Neural cell (in vitro differentiated cells): ENCODE measurements around the gene SULF2. TPM values are rescaled to one million over a fixed set of nuclear protein-coding genes. Genes with fewer than 3 reads are reported as not detected.

ENCODE experiments used
- H2AFZ ChIP-seq: fragments of 200-600, 300-800 bp; sonication (generic), shearing (Covaris generic); 2 replicates; pipeline ENCODE4 v1.6.0; 2014; ENCODE audit warnings: low read depth, mild to moderate bottlenecking, antibody characterized with exemption, low read length, moderate library complexity
- H3F3A ChIP-seq: fragments of 200-600 bp; shearing (Covaris generic); 2 replicates; pipeline ENCODE4 v1.6.1; 2016; ENCODE audit warnings: mild to moderate bottlenecking, moderate library complexity, mixed read lengths, antibody characterized with exemption, low read length; ENCODE audit not compliant: insufficient read depth, poor library complexity, severe bottlenecking
- H3K27ac ChIP-seq: fragments of 200-600, 300-800 bp; sonication (generic), shearing (Covaris generic); 2 replicates; pipeline ENCODE4 v1.5.1; 2014; ENCODE audit warnings: mild to moderate bottlenecking, low read length, moderate library complexity
- H3K27me3 ChIP-seq: fragments of 300-800, 200-600 bp; sonication (generic), shearing (Covaris generic); 2 replicates; pipeline ENCODE4 v1.6.0; 2014; ENCODE audit warnings: mild to moderate bottlenecking, low read depth, low read length, moderate library complexity; ENCODE audit not compliant: insufficient read depth
- H3K36me3 ChIP-seq: fragments of 300-800, 200-600 bp; sonication (generic), shearing (Covaris generic); 2 replicates; pipeline ENCODE4 v1.5.1; 2014; ENCODE audit warnings: mild to moderate bottlenecking, antibody characterized with exemption, low read length, moderate library complexity; ENCODE audit not compliant: insufficient read depth
- H3K4me2 ChIP-seq: fragments of 300-800, 200-600 bp; sonication (generic), shearing (Covaris generic); 2 replicates; pipeline ENCODE4 v1.6.0; 2014; ENCODE audit warnings: mild to moderate bottlenecking, low read length
- H3K4me3 ChIP-seq: fragments of 300-800, 200-600 bp; sonication (generic), shearing (Covaris generic); 2 replicates; pipeline ENCODE4 v1.5.1; 2014; ENCODE audit warnings: mild to moderate bottlenecking, low read length, moderate library complexity
- H3K79me2 ChIP-seq: fragments of 200-600 bp; shearing (Covaris generic); replicated peaks from 2 replicates; pipeline ENCODE4 v1.6.0; 2014; ENCODE audit warnings: mild to moderate bottlenecking, low read length, moderate library complexity; ENCODE audit not compliant: insufficient read depth
- H3K9ac ChIP-seq: fragments of 300-800, 200-600 bp; sonication (generic), shearing (Covaris generic); 2 replicates; pipeline ENCODE4 v1.6.1; 2016; ENCODE audit warnings: mild to moderate bottlenecking, low read length, mixed read lengths
- H3K9me2 ChIP-seq: fragments of 200-600 bp; shearing (Covaris generic); 2 replicates; pipeline ENCODE4 v1.6.1; 2016; ENCODE audit warnings: mild to moderate bottlenecking, low read length, mixed read lengths; ENCODE audit not compliant: insufficient read depth
- H3K9me3 ChIP-seq: fragments of 200-600, 300-800 bp; sonication (generic), shearing (Covaris generic); 2 replicates; pipeline ENCODE4 v1.6.1; 2016; ENCODE audit warnings: mild to moderate bottlenecking, mixed run types, low read length, moderate library complexity, mixed read lengths
- H4K20me1 ChIP-seq: fragments of 200-600 bp; shearing (Covaris generic); 2 replicates; pipeline ENCODE4 v1.6.1; 2016; ENCODE audit warnings: mild to moderate bottlenecking, mixed run types; ENCODE audit not compliant: insufficient read depth
- EP300 ChIP-seq: fragments of 450-650 bp; conservative IDR thresholded peaks from 2 replicates; pipeline ENCODE4 v1.6.1; 2014; ENCODE audit warnings: antibody characterized with exemption, mild to moderate bottlenecking, moderate library complexity; ENCODE audit not compliant: poor library complexity, severe bottlenecking
- EZH2 ChIP-seq: fragments of 200-600, 300-800 bp; shearing (Covaris generic), sonication (generic); IDR thresholded peaks from 2 replicates; pipeline ENCODE4 v1.6.1; 2014; ENCODE audit warnings: antibody characterized with exemption, low read length, borderline replicate concordance, mild to moderate bottlenecking; ENCODE audit not compliant: insufficient read depth, poor library complexity, severe bottlenecking
- MXI1 ChIP-seq: fragments of 450-650 bp; conservative IDR thresholded peaks from 2 replicates; pipeline ENCODE4 v1.6.1; 2014; ENCODE audit warnings: antibody characterized with exemption, mild to moderate bottlenecking; ENCODE audit not compliant: poor library complexity, severe bottlenecking
- POLR2AphosphoS5 ChIP-seq: IDR thresholded peaks from 2 replicates; pipeline ENCODE4 v1.6.1; 2012
- RAD21 ChIP-seq: fragments of 450-650 bp; conservative IDR thresholded peaks from 2 replicates; pipeline ENCODE4 v1.6.1; 2014; ENCODE audit warnings: antibody characterized with exemption, mild to moderate bottlenecking, moderate library complexity
- SMC3 ChIP-seq: fragments of 450-650 bp; conservative IDR thresholded peaks from 2 replicates; pipeline ENCODE4 v1.6.1; 2014; ENCODE audit warnings: antibody characterized with exemption, mild to moderate bottlenecking, moderate library complexity; ENCODE audit not compliant: poor library complexity
- TAF1 ChIP-seq: IDR thresholded peaks from 2 replicates; pipeline ENCODE4 v1.6.1; 2012; ENCODE audit warnings: low read depth
- polyA plus RNA-seq: library from polyadenylated mRNA; depleted of rRNA; stranded (reverse); fragments of >200 nt; gene quantifications from 2 replicates; pipeline ENCODE4 v1.2.3, GENCODE V29; 2014
- TF ChIP-seq, protein P1 (sequence below): IDR thresholded peaks from 2 replicates; pipeline ENCODE4 v1.6.1; 2012; ENCODE audit warnings: borderline replicate concordance
- TF ChIP-seq, protein P2 (sequence below): fragments of 450-650 bp; IDR thresholded peaks from 2 replicates; pipeline ENCODE4 v1.5.1; 2014; ENCODE audit warnings: antibody characterized with exemption, mild to moderate bottlenecking, moderate library complexity; ENCODE audit not compliant: poor library complexity, severe bottlenecking

The SULF2 gene
- polyA plus RNA-seq, 1 donor from 2014 or later, result 30.0 TPM

DNA sequence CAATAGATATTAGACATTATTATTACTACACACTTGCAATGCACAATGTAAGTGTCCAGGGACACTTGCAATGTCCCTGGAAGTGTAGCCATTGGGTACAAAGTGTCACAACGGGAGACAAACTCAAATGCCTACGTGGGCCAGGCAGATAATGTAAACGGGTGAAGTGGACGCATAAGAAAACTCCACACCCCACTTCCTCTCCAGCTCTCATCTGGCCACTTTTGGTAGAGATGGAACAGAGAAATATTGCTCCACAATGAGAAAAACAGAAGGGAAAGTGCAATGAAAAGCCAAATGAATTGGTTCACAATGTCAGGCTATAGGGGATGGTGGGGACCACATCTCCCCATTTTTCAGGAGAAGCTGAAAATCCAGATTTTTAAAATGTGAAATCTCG is 9.4 kb downstream of the SULF2 start:
- Histone ChIP-seq H3K9ac (no peak overlapping the region), H4K20me1 (no peaks in the 10 kb centered on the region), H3K36me3 (no peaks in the 10 kb centered on the region)

DNA sequence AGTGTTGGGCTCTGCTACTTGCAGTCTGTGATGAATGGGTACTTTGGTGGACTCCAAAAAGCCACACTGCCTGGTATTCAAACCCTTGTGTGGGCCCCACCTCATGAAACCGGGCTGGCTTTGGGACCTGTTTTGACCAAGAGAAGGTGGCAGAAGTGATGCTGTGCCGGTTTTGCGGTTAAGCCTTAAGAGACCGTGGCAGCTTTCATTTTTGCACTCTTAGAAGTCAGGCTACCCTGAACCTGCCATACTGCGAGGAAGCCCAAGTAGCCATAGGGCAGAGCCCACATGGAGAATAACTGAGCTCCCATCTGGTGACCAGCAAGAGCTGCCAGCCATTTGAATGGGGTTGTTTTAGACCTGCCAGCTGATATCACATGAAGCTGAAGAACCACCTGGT is 10.2 kb downstream of the SULF2 start:
- H3K4me2 ChIP-seq, result no peak overlapping the region
- no peaks in the 10 kb centered on the region for H3K9me2 ChIP-seq
- TF ChIP-seq SMC3 (no peak), EP300 (no peak), EZH2 (no peak), MXI1 (no peak), POLR2AphosphoS5 (no peak), RAD21 (no peak), TAF1 (no peak)
- TF ChIP-seq, protein P1, sequence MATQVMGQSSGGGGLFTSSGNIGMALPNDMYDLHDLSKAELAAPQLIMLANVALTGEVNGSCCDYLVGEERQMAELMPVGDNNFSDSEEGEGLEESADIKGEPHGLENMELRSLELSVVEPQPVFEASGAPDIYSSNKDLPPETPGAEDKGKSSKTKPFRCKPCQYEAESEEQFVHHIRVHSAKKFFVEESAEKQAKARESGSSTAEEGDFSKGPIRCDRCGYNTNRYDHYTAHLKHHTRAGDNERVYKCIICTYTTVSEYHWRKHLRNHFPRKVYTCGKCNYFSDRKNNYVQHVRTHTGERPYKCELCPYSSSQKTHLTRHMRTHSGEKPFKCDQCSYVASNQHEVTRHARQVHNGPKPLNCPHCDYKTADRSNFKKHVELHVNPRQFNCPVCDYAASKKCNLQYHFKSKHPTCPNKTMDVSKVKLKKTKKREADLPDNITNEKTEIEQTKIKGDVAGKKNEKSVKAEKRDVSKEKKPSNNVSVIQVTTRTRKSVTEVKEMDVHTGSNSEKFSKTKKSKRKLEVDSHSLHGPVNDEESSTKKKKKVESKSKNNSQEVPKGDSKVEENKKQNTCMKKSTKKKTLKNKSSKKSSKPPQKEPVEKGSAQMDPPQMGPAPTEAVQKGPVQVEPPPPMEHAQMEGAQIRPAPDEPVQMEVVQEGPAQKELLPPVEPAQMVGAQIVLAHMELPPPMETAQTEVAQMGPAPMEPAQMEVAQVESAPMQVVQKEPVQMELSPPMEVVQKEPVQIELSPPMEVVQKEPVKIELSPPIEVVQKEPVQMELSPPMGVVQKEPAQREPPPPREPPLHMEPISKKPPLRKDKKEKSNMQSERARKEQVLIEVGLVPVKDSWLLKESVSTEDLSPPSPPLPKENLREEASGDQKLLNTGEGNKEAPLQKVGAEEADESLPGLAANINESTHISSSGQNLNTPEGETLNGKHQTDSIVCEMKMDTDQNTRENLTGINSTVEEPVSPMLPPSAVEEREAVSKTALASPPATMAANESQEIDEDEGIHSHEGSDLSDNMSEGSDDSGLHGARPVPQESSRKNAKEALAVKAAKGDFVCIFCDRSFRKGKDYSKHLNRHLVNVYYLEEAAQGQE, result no peak
- TF ChIP-seq, protein P2, sequence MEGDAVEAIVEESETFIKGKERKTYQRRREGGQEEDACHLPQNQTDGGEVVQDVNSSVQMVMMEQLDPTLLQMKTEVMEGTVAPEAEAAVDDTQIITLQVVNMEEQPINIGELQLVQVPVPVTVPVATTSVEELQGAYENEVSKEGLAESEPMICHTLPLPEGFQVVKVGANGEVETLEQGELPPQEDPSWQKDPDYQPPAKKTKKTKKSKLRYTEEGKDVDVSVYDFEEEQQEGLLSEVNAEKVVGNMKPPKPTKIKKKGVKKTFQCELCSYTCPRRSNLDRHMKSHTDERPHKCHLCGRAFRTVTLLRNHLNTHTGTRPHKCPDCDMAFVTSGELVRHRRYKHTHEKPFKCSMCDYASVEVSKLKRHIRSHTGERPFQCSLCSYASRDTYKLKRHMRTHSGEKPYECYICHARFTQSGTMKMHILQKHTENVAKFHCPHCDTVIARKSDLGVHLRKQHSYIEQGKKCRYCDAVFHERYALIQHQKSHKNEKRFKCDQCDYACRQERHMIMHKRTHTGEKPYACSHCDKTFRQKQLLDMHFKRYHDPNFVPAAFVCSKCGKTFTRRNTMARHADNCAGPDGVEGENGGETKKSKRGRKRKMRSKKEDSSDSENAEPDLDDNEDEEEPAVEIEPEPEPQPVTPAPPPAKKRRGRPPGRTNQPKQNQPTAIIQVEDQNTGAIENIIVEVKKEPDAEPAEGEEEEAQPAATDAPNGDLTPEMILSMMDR, result no peak

More for the DNA sequence above, 9.4 kb downstream of the SULF2 start:
- Histone ChIP-seq H2AFZ (no peak overlapping the region), H3K79me2 (no peaks in the 10 kb centered on the region), H3F3A (no peaks in the 10 kb centered on the region), H3K4me2 (no peak overlapping the region), H3K27me3 (peaks cover 26% of the 10 kb centered on the region), H3K27ac (no peak overlapping the region), H3K4me3 (no peak overlapping the region), H3K9me3 (no peaks in the 10 kb centered on the region), H3K9me2 (no peaks in the 10 kb centered on the region)
- TF ChIP-seq TAF1, result no peak

More for the DNA sequence above, 10.2 kb downstream of the SULF2 start:
- H3K9me3 ChIP-seq, result no peaks in the 10 kb centered on the region
- H3K27ac ChIP-seq, result no peak overlapping the region
- H3K79me2 ChIP-seq, result no peaks in the 10 kb centered on the region
- no peaks in the 10 kb centered on the region for H3F3A ChIP-seq
- no peaks in the 10 kb centered on the region for H3K36me3 ChIP-seq
- H4K20me1 ChIP-seq, result no peaks in the 10 kb centered on the region
- peaks cover 26% of the 10 kb centered on the region for H3K27me3 ChIP-seq
- no peak overlapping the region for H2AFZ ChIP-seq
- H3K4me3 ChIP-seq, result no peak overlapping the region
- no peak overlapping the region for H3K9ac ChIP-seq
